ENCODE results near the gene CLEC20A.

The CLEC20A gene

GRCh38 chr1:178530037-178530402, 33.3 kb upstream of the CLEC20A start:
- TF ChIP-seq CTCF (IDR thresholded peaks at IDR 0.05; ENCODE audit: low read depth, low read length, missing control alignments): no peak
- H3K4me3 ChIP-seq (ENCODE audit: low read depth, low read length): no peak overlapping the region
- no peak for DNase-seq (ENCODE audit: low read depth)

- no peak for DNase-seq (ENCODE audit: low read depth)
- TF ChIP-seq CTCF (IDR thresholded peaks at IDR 0.05; ENCODE audit: low read depth, low read length, missing control alignments): no peak
- H3K4me3 ChIP-seq (ENCODE audit: low read depth, low read length): no peak overlapping the region
Observed at GRCh38 chr1:178529364-178530036, 32.7 kb upstream of the CLEC20A start.

- TF ChIP-seq CTCF (IDR thresholded peaks at IDR 0.05; ENCODE audit: low read depth, low read length, missing control alignments): no peak
- no peak for DNase-seq (ENCODE audit: low read depth)
- H3K4me3 ChIP-seq (ENCODE audit: low read depth, low read length): no peak overlapping the region
Observed at GRCh38 chr1:178528953-178529335, 32.2 kb upstream of the CLEC20A start.

- no peak for TF ChIP-seq CTCF (IDR thresholded peaks at IDR 0.05; ENCODE audit: low read depth, low read length, missing control alignments)
- no peak for DNase-seq (ENCODE audit: low read depth)
- H3K4me3 ChIP-seq (ENCODE audit: low read depth, low read length): no peak overlapping the region
Observed at GRCh38 chr1:178528228-178528952, 31.6 kb upstream of the CLEC20A start.

- no peak for DNase-seq (ENCODE audit: low read depth)
- H3K4me3 ChIP-seq (ENCODE audit: low read depth, low read length): no peak overlapping the region
- no peak for TF ChIP-seq CTCF (IDR thresholded peaks at IDR 0.05; ENCODE audit: low read depth, low read length, missing control alignments)
Observed at GRCh38 chr1:178527117-178527516, 30.4 kb upstream of the CLEC20A start.

- no peak overlapping the region for H3K4me3 ChIP-seq (ENCODE audit: low read depth, low read length)
- no peak for DNase-seq (ENCODE audit: low read depth)
- TF ChIP-seq CTCF (IDR thresholded peaks at IDR 0.05; ENCODE audit: low read depth, low read length, missing control alignments): no peak
Observed at GRCh38 chr1:178521241-178521640, 24.5 kb upstream of the CLEC20A start.

GRCh38 chr1:178520803-178521202, 24.0 kb upstream of the CLEC20A start:
- no peak overlapping the region for H3K4me3 ChIP-seq (ENCODE audit: low read depth, low read length)
- no peak for DNase-seq (ENCODE audit: low read depth)
- no peak for TF ChIP-seq CTCF (IDR thresholded peaks at IDR 0.05; ENCODE audit: low read depth, low read length, missing control alignments)

Data from GM12864 (cell line).